ENCODE measurements around the gene LEPROT.
"Not testable (repeated sequence)": the region's sequence is repeated elsewhere in the genome, so short reads cannot be mapped to it uniquely, and the experiment has no call there.

The LEPROT gene

DNA sequence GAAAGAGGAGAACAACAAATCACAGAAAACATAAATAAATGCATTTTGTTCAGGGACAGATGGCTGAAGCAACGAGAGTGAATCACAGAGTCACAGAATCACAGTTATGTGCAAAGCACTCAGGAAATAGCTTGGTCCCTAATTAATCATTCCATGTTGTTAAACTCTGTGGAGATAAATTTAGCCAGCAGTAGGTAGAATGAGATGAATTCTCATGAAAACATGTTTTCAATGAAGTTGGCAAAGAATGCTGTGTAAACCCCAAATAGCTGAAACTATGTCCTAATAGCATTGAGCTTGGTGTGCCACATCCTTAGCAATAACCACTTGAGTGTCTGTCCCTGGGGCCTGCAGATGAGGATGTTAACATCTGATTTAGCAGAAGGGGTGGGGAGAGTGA lies 20.4 kb downstream of the LEPROT start:
- no peak for DNase-seq

DNA sequence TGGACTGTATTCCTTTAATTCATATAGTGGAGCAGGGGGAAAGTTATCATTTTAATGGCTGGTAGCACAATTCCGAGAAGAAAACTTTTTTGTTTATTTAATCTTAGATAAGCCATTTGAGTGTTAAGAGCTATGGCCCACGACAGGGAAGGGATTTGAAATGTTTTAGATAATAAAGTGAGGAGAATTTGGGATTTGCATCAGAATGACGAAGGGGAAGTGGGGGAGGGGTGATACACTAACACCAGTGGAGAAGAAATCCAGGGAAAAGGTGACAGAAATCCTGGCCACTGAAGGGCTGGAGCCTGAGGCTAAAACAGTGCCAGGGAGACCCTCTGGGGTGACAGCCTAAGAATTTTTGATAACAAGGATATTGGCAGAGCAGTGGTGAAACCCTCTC lies 21.0 kb downstream of the LEPROT start:
- DNase-seq: no peak

GRCh38 chr1:65442442-65442841 lies 22.0 kb downstream of the LEPROT start:
- DNase-seq: no peak

DNA sequence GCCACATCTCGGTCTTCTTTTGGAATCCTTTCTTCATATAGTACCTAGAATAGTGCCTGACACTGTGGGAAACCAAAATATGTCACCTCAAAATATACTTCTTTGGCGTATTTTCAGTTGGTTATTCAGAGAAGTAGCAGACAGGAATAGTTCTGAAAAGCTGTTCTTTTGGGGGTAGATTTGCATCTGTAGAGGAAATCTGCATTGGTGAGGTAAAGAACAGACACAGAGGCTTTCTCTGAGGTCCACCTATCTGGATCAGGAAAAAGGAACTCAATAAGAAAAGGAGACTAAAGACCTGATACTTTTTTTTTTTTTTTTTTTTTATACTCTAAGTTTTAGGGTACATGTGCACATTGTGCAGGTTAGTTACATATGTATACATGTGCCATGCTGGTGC lies 23.2 kb downstream of the LEPROT start:
- no peak for DNase-seq

DNA sequence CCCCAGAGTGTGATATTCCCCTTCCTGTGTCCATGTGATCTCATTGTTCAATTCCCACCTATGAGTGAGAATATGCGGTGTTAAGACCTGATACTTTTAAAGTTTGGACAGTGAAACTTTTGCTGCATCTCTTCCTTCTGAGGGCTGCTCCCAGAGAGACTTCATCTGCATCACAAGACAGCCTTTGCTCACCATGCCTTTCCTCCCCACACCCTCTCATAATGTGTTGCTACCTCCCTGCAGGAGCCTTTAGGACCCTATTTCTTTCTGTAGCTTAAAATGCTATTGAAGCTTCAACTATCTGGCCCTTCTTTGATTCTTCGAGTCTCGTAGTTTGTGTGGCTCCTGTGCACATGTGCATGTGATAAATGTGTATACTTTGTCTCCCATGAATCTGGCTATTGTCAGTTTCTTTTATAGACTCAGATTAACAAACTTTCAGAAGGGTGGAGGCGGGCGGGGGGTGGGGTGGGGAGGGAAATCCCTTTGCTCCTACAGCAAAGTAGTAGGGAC lies 23.7 kb downstream of the LEPROT start:
- DNase-seq: no peak

GRCh38 chr1:65445837-65446236 lies 25.4 kb downstream of the LEPROT start:
- no peak for DNase-seq

DNA sequence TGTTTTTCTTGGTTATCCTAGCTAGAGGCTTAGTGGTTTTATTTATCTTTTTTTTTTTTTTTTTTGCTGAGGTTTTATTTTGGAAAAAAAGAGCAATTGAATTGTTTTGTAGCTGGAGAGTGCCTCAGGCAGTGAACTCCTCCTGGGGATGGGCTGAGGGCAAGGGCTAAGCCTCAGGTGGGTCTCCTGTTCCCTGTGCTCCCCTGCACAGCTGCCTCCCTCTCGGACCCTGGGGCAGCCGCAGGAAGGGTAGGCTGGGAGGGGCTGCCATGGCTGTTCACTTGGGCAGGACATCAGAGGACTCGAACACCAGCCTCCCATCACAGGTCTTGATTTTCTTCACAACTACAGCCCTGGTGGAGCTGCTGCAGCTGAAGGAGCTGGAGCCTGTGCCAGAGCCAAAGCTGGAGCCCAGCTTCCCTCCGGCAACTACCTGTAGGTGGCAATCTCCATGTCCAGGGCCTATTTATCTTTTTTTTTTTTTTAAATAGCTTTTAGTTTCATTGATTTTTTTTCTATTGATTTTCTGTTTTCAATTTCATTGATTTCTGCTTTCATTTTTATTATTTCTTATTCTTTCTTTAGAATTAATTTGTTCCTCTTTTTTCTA lies 28.9 kb downstream of the LEPROT start:
- DNase-seq: no peak

DNA sequence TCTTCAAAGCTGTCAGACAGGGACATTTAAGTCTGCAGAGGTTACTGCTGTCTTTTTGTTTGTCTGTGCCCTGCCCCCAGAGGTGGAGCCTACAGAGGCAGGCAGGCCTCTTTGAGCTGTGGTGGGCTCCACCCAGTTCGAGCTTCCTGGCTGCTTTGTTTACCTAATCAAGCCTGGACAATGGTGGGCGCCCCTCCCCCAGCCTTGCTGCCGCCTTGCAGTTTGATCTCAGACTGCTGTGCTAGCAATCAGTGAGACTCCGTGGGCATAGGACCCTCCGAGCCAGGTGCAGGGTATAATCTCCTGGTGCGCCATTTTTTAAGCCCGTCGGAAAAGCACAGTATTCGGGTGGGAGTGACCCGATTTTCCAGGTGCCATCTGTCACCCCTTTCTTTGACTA lies 35.2 kb downstream of the LEPROT start:
- DNase-seq: not testable (repeated sequence)

GRCh38 chr1:65456481-65456880 lies 36.0 kb downstream of the LEPROT start:
- DNase-seq: no peak

GRCh38 chr1:65457868-65458267 lies 37.4 kb downstream of the LEPROT start:
- DNase-seq: no peak

GRCh38 chr1:65458730-65459396 lies 38.4 kb downstream of the LEPROT start:
- no peak for DNase-seq

DNA sequence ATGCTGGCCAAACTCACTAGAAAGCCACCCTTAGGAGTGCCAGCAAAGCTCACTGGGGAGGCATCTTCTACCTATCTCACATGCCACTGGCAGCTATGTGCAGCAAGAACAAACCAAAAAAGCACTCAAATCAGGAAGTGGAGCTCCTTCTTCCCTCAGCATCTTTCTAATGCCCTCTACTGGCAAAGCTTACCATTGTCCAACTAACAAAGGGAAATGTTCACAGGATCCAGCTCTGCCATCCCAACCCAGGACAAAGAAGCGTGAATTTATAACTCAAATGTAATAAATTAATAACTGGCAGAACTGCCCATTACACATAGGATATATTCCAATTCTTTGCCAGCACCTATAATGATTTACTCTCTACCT lies 38.9 kb downstream of the LEPROT start:
- no peak for DNase-seq

- DNase-seq: not testable (repeated sequence)
Observed at GRCh38 chr1:65465837-65466236, 45.4 kb downstream of the LEPROT start.

- no peak for DNase-seq
Observed at GRCh38 chr1:65467536-65467935, 47.1 kb downstream of the LEPROT start.

- DNase-seq: no peak
Observed at GRCh38 chr1:65469126-65469888, 48.8 kb downstream of the LEPROT start.

GRCh38 chr1:65469889-65470340 lies 49.4 kb downstream of the LEPROT start:
- no peak for DNase-seq

DNA sequence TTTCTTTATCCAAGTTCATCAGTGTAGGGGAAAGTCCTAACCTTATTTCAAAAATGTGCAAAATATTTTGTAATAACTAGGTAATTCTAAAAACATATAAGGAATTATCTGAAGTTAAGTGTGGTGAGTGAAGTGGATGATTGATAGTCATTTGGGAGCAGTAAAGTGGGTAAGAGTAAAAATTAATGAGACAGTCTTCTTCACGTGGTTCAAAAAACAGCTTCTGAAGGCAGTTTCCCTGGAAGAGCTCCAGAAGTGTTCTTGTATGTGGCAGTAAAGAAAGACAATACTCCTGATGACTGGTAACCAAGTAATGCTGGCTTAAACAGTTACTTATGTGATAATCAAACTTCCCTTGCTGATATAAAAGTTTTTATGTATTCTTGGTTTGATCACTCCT lies 50.3 kb downstream of the LEPROT start:
- no peak for DNase-seq

- no peak for DNase-seq
Observed at GRCh38 chr1:65471213-65471833, 50.9 kb downstream of the LEPROT start.

- no peak for DNase-seq
Observed at GRCh38 chr1:65471861-65472332, 51.4 kb downstream of the LEPROT start.

GRCh38 chr1:65476327-65476726 lies 55.9 kb downstream of the LEPROT start:
- no peak for DNase-seq

DNA sequence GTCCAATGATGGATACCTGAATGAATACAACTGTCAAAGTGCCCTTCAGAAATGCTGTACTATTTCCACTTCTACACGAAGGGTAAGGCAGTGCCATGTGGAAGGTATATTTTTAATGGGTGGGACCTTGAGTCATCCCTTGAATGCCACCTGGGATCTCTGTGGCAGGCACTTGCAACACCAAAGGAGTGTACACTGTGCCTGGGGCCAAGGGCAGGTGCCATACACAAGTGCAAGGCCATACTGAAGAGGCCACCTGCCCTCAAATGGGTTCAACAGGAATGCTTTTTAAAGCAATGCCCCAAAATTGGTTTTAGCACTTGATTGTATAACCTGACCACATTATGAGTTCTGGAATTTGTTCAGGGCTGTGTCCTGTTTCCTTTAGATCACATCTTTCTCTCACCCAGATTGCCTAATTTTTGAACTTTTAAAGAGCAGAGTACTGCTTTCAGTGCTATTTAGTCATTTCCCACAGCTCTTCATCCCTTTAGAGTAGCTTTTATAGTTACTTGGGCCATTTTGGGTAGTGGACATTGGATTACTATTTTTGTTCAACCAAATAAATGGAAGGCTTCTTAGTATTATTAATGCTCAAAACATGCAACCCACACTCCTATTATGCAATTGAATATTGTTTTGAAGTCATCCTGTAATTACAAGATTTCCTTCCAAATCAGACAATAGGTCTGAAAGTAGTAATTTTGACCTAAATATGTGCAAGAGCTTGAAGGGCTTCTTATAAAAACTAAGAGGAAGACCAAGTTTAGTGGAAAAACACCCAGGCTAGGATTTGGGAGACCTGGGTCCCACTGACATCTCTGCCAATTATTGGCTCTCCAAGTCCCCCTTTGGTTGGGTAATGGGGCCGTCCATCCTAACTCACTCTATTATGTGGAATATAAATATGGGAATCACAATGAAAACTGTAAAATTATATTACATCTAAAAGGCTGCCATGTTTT lies 57.2 kb downstream of the LEPROT start:
- no peak for DNase-seq

DNA sequence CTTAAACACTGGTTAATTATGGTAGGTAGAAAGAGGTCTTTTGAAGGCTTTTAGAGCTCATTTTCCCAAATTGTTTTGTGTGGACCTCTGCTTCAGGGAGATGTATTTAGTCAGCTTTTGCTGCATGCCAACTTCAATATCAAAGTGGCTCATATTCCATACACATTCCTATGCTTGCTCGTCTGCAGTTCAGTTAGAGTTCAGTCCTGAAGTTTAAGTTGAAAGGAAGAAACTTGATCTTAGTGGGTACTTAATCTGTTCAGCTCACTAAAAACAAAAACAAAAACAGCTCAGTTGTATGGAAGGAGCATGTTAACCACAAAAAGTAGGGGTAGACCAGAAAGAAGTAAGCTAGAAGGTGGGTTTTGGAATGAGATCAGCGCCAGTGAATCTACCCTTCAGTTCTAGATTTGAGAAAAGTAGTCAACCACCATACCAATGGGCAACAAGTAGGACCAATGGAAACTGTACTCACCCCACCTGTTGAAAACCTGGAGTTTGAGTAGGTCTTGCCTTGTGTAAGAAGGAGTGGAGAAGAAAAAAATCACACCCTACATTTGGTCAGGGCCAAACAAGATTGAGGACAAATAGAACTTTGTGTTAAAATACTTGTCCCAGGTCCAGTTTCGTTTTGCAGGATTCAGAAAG lies 58.0 kb downstream of the LEPROT start:
- no peak for DNase-seq
